HL-60 (cell line): ENCODE data around the gene GNG12.

ENCODE experiments used
- DNase-seq, 2 experiments: peaks; one replicate each; pipeline ENCODE4 v3.0.0-alpha.2; 2010 to 2020; ENCODE audit warnings: low read depth in 1 of 2, low spot score in 1 of 2
- H3K27ac ChIP-seq: fragments of 250-450 bp; sonication (Bioruptor Pico); replicated peaks from 2 replicates; pipeline ENCODE4 v1.5.1; 2020; ENCODE audit warnings: mild to moderate bottlenecking, moderate library complexity
- H3K27me3 ChIP-seq: fragments of 250-450 bp; sonication (Bioruptor Pico); 2 replicates; pipeline ENCODE4 v1.5.1; 2021; ENCODE audit warnings: mild to moderate bottlenecking, moderate library complexity; ENCODE audit not compliant: insufficient read depth, poor library complexity, severe bottlenecking
- H3K4me3 ChIP-seq: replicated peaks from 2 replicates; pipeline ENCODE4 v1.5.1; 2011; ENCODE audit warnings: mild to moderate bottlenecking, control low read depth, low read length; ENCODE audit not compliant: insufficient read depth
- GABPA ChIP-seq: IDR thresholded peaks from 2 replicates; pipeline ENCODE4 v1.6.1; 2012; ENCODE audit warnings: low read depth
- POLR2AphosphoS5 ChIP-seq: IDR thresholded peaks from 2 replicates; pipeline ENCODE4 v1.6.1; 2012; ENCODE audit warnings: low read depth
- SPI1 ChIP-seq: IDR thresholded peaks from 2 replicates; pipeline ENCODE4 v1.6.1; 2012; ENCODE audit warnings: low read depth, mild to moderate bottlenecking, borderline replicate concordance
- TF ChIP-seq, protein P1 (sequence below): IDR thresholded peaks from one replicate; pipeline ENCODE4 v1.5.1; 2011; ENCODE audit warnings: low read length, control low read depth, inconsistent platforms; ENCODE audit not compliant: insufficient read depth
- TF ChIP-seq, protein P2 (sequence below): IDR thresholded peaks from 2 replicates; pipeline ENCODE4 v1.6.1; 2012; ENCODE audit warnings: low read depth; ENCODE audit not compliant: insufficient replicate concordance

The GNG12 gene

DNA sequence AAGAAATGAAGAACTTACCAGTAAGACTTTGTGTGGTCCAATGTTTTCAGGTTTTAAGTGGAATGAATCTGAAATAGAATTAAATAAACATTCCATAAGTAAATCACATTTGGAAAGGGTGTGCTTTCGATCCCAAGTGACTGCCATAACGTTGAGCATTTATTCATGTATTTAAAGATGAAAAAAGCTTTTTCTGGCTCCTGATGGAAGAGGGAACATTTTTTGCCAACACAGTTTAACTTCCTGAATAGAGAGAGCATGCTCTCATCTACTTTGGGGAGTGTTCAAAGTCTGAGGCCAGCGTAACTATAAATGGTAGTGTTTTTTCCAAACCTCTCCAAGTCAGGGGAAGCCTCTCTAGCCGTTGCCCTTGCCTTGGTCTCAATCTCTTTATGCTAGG, 55.8 kb downstream of the GNG12 start:
- no peak for TF ChIP-seq GABPA
- no peak for TF ChIP-seq SPI1
- no peak overlapping the region for H3K27ac ChIP-seq

DNA sequence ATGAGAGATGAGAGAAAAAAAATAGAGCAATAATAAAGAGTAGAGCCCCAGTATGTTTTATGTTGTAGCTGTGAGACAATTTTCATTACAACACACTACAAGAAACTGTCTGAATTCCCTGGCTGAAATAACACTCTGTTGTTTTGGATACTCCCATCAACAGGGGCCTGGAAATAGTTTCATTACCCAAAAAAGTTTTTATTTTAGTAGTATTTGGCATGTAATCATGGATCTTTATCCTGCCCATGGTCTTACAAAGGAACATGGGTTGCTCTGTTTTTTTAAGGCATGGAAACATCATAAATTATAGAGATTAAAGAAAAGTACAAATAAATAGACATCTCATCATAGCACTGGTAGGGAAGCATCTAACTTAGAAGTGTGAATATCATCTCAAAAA, 56.3 kb downstream of the GNG12 start:
- no peak overlapping the region for H3K27ac ChIP-seq
- no peak overlapping the region for H3K4me3 ChIP-seq
- TF ChIP-seq, protein P1, sequence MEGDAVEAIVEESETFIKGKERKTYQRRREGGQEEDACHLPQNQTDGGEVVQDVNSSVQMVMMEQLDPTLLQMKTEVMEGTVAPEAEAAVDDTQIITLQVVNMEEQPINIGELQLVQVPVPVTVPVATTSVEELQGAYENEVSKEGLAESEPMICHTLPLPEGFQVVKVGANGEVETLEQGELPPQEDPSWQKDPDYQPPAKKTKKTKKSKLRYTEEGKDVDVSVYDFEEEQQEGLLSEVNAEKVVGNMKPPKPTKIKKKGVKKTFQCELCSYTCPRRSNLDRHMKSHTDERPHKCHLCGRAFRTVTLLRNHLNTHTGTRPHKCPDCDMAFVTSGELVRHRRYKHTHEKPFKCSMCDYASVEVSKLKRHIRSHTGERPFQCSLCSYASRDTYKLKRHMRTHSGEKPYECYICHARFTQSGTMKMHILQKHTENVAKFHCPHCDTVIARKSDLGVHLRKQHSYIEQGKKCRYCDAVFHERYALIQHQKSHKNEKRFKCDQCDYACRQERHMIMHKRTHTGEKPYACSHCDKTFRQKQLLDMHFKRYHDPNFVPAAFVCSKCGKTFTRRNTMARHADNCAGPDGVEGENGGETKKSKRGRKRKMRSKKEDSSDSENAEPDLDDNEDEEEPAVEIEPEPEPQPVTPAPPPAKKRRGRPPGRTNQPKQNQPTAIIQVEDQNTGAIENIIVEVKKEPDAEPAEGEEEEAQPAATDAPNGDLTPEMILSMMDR: no peak
- TF ChIP-seq SPI1: no peak
- TF ChIP-seq GABPA: no peak
- TF ChIP-seq, protein P2, sequence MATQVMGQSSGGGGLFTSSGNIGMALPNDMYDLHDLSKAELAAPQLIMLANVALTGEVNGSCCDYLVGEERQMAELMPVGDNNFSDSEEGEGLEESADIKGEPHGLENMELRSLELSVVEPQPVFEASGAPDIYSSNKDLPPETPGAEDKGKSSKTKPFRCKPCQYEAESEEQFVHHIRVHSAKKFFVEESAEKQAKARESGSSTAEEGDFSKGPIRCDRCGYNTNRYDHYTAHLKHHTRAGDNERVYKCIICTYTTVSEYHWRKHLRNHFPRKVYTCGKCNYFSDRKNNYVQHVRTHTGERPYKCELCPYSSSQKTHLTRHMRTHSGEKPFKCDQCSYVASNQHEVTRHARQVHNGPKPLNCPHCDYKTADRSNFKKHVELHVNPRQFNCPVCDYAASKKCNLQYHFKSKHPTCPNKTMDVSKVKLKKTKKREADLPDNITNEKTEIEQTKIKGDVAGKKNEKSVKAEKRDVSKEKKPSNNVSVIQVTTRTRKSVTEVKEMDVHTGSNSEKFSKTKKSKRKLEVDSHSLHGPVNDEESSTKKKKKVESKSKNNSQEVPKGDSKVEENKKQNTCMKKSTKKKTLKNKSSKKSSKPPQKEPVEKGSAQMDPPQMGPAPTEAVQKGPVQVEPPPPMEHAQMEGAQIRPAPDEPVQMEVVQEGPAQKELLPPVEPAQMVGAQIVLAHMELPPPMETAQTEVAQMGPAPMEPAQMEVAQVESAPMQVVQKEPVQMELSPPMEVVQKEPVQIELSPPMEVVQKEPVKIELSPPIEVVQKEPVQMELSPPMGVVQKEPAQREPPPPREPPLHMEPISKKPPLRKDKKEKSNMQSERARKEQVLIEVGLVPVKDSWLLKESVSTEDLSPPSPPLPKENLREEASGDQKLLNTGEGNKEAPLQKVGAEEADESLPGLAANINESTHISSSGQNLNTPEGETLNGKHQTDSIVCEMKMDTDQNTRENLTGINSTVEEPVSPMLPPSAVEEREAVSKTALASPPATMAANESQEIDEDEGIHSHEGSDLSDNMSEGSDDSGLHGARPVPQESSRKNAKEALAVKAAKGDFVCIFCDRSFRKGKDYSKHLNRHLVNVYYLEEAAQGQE: no peak
- no peak for TF ChIP-seq POLR2AphosphoS5
- no peak for DNase-seq
- peaks cover 3% of the 10 kb centered on the region for H3K27me3 ChIP-seq

More for the DNA sequence above, 55.8 kb downstream of the GNG12 start:
- no peak for DNase-seq
- H3K27me3 ChIP-seq: no peaks in the 10 kb centered on the region
- no peak overlapping the region for H3K4me3 ChIP-seq

DNA sequence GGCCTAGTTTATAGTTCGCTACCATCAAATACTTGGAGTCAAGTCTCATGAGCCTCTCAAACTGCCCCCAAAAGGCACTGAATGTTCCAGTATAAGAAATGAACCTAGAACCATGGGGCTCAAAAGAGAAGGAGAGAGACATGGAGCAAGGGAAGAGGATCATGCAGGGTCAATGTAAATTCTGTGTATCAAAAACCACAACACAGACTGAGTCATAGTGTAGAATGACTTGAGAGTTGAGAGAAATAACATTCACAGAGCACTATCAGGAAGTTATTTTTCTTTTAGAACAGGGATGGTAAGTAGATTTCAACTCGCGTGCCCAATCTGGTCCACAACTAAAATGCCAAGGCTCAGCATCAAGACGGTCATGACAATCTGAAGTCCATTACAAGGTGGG, 59.8 kb downstream of the GNG12 start:
- DNase-seq: no peak
- peaks cover 9% of the 10 kb centered on the region for H3K27me3 ChIP-seq
- TF ChIP-seq, protein P2: no peak
- no peak for TF ChIP-seq POLR2AphosphoS5
- TF ChIP-seq GABPA: no peak
- TF ChIP-seq SPI1: no peak
- TF ChIP-seq, protein P1: no peak
- no peak overlapping the region for H3K27ac ChIP-seq
- no peak overlapping the region for H3K4me3 ChIP-seq

DNA sequence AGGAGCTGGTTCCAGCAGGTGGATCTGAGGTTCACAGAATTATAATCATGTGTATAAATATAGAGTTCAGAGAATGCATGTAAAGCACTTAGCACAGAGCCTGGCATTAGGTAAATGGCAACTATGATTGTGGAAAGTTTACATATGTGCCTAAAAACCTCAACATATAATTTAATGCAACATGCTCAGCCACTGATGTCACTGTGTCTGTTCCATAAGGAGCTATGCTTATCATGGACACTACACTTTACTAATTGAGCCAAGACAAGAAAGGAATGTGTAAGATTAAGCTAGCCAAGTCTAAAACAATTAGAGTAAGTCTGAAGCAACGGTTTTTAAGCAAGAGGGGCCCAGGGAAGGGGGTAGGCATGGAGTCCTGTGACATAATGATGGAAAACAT, 61.5 kb downstream of the GNG12 start:
- TF ChIP-seq GABPA (no peak), SPI1 (no peak), POLR2AphosphoS5 (no peak)
- TF ChIP-seq, protein P2: no peak
- TF ChIP-seq, protein P1: no peak
- H3K4me3 ChIP-seq: no peak overlapping the region
- DNase-seq: no peak
- no peak overlapping the region for H3K27ac ChIP-seq
- peaks cover 14% of the 10 kb centered on the region for H3K27me3 ChIP-seq
